ENCODE data around the gene CSNK1D.

The CSNK1D gene

DNA sequence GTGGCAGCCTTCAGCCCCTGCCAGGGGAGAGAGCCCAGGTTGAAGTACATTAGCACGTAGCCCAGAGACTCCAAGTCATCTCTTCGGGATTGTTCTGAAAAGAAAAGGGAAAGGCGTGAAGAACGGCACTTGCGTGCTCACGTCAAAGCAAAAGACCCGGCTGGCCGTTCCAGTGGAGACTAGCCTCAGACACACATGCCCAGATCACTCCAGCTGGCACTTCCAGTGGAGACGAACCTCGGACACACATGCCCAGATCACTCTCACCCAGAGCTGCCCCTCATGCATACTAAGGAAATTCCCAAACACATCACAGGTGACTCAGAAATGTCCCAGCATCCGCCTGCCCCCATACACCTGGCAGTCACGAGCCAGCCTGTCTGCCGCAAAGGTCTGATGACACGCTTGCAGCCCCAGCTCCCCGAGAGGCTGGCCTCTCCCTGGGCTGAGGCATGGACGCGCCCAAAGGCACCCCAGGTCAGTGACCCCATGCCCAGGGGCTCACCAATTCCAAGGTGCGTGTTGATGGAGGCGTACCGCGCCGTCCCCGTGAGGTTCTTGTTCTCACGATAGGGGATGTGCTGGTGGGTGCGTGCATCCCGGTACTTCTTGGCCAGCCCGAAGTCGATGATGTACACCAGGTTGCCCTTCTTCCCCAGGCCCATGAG, 20.9 kb downstream of the CSNK1D start:
- no peak for DNase-seq (ENCODE audit: low read depth)

DNA sequence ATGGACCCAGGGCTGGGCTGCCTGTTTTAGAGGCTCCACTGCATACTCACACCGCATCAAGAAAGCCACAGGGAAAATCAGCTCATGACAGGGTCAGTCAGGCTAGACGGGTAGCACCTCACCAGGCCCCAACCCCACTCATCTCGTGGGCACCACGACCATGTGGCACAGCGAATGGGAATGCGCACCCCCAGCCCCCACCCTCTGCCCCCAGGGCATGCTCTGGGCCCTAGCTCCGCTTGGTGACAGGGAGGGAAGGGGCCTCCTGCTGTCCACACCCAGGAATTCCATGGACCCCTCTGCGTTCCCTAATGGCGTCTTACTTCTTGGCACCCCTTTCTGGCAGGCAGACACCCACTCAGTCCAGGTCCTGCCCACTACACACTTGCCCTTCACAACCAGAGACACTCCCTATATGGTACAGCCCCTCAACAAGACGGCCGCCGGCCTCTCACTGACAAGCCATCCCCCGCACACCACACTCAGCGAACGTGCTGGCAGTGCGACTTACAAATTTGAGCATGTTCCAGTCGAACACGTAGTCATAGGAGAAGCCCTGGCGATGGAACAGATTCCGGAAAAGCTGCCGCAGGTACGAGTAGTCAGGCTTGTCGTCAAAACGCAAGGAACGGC, 22.5 kb downstream of the CSNK1D start:
- no peak for DNase-seq (ENCODE audit: low read depth)

DNA sequence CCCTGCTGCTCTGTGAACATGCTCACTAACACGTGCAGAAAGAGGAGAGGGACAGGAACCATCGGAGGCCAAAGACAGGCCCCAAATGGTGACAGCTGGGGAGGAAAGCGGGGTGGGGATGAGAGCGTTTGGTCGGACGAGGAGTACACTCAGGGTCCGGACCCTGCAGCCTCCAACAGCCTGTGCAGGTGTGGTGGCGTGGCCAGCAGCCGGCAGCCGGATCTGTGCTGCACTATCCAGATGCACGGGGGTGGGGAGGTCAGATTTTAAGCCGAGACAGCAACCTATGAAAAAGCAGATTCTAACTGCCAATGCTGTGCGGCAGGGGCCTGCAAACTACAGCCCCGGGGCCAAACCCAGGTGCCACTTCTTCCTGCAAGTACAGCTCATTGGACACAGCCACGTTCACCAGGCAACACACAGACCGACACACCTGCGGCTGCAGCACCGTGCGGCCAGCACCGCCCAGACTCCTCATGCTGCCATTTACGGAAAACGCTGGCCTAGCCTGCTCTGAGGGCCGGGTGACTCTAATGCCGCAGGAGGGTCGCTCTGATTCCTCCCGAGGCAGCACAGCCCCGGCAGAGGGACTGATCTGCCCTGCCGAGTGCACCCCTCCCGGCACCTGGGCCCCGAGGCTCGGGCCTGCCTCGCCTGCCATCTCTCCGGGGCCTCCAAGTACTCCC, 23.5 kb downstream of the CSNK1D start:
- DNase-seq (ENCODE audit: low read depth): no peak

- no peak for DNase-seq (ENCODE audit: low read depth)
Measured at GRCh38 chr17:82248815-82249674, 24.5 kb downstream of the CSNK1D start.

- no peak for DNase-seq (ENCODE audit: low read depth)
Measured at GRCh38 chr17:82247856-82248671, 25.4 kb downstream of the CSNK1D start.

GRCh38 chr17:82247182-82247823, 26.2 kb downstream of the CSNK1D start:
- DNase-seq (ENCODE audit: low read depth): no peak

GRCh38 chr17:82246365-82247181, 26.9 kb downstream of the CSNK1D start:
- DNase-seq (ENCODE audit: low read depth): no peak

- no peak for DNase-seq (ENCODE audit: low read depth)
Measured at GRCh38 chr17:82246040-82246364, 27.5 kb downstream of the CSNK1D start.

DNA sequence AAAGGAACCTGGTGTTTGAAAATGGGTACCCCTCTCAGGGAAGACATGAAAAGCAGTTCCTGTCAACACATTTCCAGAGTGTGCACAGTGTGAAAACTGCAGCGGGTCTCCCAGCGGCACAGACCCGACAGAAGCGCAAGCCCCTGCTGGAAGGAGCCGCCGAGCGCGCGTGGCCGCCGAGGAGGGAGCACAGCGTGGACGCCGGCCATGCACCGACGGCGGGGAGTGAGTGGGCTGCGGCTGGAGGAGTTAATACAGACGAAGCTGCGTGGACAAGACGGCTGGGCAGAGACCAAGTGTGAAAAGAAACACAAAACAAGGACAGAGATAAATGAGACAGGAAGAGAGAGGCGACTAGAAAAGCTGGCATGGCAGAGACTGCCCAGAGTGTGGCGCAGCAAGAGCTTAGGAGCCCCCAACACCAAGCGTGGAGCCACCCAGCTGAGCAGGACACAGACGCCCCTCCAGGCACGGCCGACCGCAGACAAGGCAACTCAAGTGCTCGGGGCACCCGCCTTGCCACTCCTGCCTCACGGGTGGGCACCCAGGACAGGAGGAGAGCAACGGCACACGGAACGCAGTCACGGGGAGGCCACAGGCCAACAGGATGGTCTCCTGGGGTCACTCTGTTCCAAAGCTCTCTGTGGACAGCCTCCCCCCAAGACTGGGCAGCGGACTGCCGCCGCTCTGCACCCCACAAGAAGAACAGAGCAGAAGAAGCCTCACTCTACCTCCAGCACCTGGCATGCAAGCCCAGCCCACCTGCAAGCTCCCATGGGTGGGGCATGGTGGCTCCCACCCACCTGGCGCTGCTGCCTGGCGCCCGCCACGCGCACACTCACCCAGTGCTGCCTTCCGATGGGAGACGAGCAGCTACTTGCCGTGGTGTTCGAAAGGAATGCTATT, 28.1 kb downstream of the CSNK1D start:
- no peak for DNase-seq (ENCODE audit: low read depth)

- DNase-seq (ENCODE audit: low read depth): no peak
Measured at GRCh38 chr17:82244413-82245133, 28.9 kb downstream of the CSNK1D start.

DNA sequence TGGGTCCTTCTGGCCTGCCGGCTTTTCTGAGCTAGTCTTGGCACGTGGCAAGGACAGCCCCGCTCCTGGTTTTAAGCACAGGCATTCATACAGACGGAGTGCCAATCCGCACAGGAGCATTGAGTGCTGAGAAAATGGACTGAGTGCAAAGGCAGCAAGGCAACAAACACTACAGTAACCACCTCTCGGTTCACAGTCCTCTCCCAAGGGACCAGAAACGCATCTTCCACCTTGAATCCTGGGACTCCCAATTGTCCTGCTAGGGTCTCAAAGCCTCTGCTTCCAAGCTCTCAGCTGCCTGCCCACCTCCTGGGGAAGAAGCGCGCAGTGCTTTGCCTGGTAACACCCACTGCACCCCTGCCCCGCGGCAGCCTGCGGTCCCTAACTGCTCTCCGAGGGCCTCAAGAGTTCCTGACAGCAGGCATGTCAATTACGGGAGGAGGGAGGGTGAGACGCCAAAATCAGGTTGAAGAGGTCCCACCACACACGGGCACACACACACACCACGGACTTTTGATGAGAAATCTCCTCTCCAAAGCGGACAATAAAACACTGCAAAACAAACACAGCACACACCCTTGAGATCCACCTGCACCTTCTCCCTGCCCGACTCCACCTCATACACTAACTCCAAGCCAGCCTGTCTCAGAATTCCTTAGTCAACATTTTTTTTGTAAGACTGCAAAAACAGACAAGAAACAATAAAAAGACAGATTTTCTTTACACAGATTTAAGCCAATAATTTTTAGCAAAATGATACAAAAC, 29.7 kb downstream of the CSNK1D start:
- DNase-seq (ENCODE audit: low read depth): no peak

DNA sequence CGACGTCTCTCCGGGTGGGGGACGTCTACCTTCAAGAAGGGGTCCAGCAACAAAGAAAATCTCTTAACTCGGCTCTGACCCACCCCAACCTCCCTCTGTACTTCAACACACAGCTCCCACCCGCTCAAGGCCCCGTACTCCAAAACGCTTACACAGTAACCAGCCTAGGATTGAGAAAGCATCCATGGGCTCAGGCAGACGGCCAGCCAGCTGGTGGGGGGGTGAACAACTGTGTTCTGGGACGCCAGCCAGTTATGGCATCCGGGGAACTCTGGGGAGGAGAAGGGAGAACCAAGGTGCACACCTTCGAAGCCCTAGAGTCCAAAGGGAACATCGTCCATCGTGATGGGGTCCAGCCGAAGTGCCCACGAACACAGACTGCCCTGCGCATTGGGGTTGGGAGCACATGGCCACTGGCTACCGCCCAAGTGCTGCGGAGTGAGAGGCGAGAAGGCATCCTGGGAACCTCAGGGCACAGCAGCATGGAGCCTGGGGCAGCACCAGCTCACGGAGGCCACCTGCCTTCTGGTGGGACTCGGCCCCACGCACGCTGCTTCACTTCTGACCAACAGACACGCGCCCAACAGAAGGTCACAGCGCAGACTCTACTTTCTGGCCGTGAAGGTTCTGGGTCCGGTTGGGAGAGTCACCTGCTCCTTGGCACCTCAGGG, 30.4 kb downstream of the CSNK1D start:
- peak; percentile 47 for DNase-seq (ENCODE audit: low read depth)

DNA sequence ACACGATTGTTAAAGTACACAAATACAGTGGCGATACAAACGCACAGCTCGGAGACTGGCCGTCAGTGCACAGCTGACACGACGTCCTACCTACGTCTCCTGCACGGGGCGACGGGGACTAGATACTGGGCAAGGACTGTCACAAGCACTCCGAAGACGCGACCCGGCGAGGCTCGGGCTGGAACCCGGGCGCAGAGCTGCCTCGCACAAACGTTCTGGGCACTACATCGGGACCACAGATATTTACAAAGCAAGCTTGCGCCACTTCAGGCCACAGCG, 30.9 kb downstream of the CSNK1D start:
- no peak for DNase-seq (ENCODE audit: low read depth)

DNA sequence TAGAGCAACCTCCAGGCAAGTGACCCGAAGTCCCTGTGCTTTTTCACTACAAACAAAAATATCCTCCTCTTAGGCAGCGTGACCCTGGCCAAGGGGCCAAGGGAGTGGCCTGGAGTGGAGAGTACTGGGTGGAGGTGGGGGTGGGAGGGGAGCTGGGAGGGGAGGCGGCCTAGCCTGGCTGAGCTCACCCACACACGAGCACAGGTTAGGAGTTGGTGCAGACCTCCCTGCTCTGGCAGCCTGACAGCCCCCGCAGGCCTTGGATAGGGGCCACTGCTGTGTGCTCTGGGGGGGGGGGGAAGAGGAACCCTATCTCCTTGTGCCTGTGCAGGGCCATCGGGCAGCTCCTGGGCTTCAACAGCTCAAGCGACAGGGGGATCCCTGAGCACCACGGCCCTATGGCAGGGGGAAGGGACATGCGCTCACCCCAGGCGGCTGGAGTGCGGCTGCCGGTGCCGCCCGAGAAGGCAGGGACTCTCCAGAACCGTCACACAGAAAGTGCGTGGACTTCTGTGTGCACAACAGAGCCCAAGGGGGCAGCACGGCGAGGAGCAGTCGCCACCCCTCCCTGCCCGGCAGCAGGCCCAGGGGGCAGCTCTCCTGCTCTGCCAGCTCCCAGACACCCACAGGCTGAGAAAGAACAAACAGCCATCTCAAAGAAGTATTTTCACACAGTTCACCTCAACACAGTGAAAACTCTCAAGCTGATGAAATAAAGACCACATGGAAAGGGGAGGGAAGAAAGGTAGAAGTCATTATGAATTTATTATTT, 31.4 kb downstream of the CSNK1D start:
- DNase-seq (ENCODE audit: low read depth): no peak

DNA sequence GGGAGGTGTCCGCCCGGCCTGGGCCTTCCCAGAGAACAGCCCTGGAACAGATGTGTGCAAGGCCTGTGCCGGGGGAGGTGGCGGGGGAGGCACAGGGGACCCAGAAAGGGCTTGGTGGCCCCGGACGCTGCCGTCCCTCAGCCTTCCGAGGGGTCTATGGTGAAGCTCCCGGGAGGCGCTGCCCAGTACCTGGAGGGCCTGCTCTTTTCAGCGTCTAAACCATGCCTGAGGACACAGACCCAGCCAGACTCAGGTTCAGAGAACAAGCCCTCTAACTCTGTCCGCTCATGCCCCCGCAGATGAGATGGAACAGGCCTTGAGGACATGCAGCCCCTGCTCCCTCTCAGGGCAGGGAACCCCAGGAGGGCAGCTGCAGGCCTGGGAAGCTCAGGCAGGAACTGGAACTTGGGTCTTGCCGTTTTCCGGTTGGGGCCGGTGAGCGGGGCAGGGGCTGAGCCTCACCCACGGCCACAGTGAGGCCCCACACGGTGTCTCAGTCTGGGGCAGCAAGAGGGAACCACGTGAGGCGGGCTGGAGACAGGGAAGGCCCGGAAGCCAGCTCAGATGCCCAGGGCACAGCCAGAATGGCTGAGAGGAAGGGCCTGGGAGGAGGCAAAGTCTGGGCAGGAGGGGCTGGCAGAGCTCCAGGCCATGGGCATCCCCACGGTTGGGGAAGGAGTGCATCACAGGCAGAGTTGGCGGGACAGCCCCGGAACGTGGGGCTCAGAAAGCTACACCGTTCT, 32.1 kb downstream of the CSNK1D start:
- DNase-seq (ENCODE audit: low read depth): no peak
